GM19328 (cell line): ENCODE results near the gene PWWP2A.
"Not testable (repeated sequence)": the region's sequence is repeated elsewhere in the genome, so short reads cannot be mapped to it uniquely, and the experiment has no call there.

ENCODE experiments used
- ATAC-seq: cut with Tn5 transposase; IDR thresholded peaks from one replicate; pipeline ENCODE4 v1.9.1; 2021; ENCODE audit warnings: mild to moderate bottlenecking, moderate library complexity; ENCODE audit not compliant: unreplicated experiment

Gene PWWP2A

DNA sequence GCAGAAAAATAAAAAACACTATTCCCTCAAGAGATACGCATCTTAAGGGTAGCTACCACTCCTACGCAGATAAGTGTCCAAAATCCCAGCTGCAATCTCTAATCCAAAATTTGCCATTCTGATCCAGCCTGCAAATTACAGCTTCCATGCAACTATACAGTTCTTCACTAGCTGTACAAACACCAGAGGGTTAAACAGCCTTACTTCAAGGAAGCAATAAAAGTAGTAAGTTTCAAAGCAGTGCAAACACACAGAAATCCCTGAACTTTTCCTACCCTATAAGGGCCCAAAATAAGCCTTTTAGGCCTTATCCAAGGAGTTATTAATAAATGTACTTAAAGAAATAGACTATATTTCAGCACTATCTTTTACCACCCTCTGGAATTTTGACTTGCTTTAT is 39.5 kb downstream of the PWWP2A start:
- ATAC-seq: no peak

- no peak for ATAC-seq
These were observed 42.3 kb downstream of the PWWP2A start for GRCh38 chr5:160076997-160077396.

DNA sequence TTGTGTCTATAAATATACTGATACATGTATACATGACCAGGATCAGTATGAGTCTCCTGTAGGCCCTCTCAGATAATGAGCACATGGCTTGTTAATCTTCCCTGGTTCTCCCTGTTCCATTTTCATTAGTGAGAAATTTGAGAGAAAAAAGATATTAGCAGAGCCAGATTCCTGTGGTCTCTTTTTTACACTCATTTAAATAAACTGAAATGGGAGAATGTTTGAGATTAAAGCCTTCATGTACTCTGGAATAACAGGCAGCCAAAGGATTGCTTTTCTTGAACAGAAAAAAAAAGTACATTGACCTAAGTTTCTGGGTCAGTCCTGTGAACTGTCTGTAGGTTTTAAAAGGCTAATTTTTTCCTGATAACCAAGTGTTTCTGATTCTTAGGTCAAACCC is 44.2 kb downstream of the PWWP2A start:
- no peak for ATAC-seq

GRCh38 chr5:160071916-160072315 is 47.3 kb downstream of the PWWP2A start:
- no peak for ATAC-seq

DNA sequence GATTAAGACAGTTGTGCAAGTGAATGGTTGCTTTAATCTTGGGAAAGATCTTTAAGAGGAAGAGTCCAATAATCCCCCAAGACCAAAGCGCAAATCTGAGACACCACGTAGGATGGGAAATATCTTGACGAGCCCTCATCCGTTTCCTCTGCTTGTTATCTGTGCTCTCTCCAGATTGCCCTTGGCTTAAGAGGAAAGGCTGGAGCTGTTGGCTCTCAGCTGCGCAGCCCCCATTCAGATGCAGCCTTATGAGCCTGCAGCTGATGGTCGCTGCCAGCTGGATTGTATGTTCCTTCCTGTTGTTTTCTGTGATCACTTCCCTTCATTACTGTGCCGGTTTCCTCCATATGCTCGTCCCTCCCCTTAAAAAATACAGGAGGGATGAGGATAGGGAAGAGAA is 47.7 kb downstream of the PWWP2A start:
- no peak for ATAC-seq

DNA sequence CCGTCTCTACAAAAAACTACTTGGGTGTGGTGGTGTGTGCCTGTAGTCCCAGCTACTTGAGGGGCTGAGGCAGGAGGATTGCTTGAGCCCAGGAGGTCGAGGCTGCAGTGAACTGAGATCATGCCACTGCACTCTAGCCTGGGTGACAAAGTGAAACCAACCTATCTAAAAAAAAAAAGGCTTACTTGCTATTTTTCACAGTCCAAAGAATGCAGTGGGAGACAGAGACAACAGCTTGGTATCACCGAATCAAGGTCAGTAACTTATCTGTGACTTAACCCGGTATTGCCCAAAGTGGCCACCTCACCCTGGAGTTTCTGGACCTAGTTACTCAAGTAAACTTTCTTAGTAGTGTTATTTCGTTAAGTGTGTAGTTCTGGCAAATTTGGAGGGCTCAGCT is 50.1 kb downstream of the PWWP2A start:
- not testable (repeated sequence) for ATAC-seq

GRCh38 chr5:160064995-160065614 is 54.1 kb downstream of the PWWP2A start:
- no peak for ATAC-seq

GRCh38 chr5:160064417-160064810 is 54.8 kb downstream of the PWWP2A start:
- no peak for ATAC-seq

- ATAC-seq: no peak
These were observed 57.5 kb downstream of the PWWP2A start for GRCh38 chr5:160061770-160062169.

DNA sequence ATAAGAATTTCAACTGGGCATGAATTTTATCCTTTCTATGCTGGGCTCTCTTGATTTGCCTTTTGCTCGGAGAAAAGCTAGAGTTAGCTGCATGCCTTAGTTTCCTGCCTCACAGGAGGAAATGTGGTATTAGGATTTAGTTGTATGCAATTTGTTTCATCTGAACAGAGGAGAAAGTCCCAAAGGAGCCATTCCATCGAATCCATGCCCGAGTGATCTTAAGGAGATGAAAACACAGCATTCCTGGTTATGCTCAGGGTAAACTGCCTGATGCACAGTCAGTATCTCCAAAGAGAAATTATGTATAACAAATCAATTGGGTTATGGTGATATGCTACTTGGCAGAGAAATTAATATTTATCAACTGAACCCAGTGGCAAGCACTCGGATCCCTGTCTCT is 59.2 kb downstream of the PWWP2A start:
- no peak for ATAC-seq

DNA sequence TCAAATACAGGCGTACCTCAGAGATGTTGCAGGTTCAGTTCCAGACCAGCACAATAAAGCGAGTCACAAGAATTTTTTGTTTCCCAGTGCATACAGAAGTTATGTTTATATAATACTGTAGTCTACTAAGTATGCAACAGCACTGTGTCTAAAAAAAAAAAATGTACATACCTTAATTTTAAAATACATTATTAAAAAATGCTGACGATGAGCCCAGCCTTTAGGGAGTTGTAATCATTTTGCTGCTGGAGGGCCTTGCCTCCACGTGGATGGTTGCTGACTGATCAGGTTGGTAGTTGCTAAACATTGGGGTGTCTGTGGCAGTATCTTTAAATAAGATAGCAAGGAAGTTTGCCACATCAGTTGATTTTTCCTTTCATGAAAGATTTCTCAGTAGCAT is 62.0 kb downstream of the PWWP2A start:
- no peak for ATAC-seq

- ATAC-seq: no peak
These were observed 64.4 kb downstream of the PWWP2A start for GRCh38 chr5:160054831-160055230.

- no peak for ATAC-seq
These were observed 65.2 kb downstream of the PWWP2A start for GRCh38 chr5:160054047-160054446.

- no peak for ATAC-seq
These were observed 70.2 kb downstream of the PWWP2A start for GRCh38 chr5:160049099-160049498.

GRCh38 chr5:160048131-160048530 is 71.1 kb downstream of the PWWP2A start:
- no peak for ATAC-seq

- no peak for ATAC-seq
These were observed 71.8 kb downstream of the PWWP2A start for GRCh38 chr5:160047423-160047822.

DNA sequence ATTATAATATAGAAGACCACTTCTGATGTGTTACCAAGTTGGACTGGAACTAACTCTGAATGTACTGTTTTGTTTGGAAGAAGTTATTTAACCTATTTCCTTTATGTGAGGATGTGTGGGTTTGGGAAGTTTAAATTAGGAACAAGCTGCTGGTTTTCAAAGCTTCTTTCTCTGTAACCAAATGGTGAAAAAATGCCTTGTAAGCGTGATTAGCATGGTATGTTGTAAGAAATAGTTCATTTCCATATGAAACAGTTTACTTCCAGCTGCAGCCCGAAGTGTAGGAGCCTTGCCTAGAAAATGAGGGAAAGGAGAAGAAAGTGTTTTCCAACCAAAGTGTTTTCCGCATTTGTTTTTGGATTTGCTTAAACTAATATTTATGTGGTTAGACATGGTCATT is 74.3 kb downstream of the PWWP2A start:
- no peak for ATAC-seq

- ATAC-seq: no peak
These were observed 74.9 kb downstream of the PWWP2A start for GRCh38 chr5:160044391-160044804.

GRCh38 chr5:160042671-160043070 is 76.6 kb downstream of the PWWP2A start:
- no peak for ATAC-seq
